Endothelial cell of umbilical vein (primary cell): Measurements from ENCODE around the gene GAL3ST3. TPM values are rescaled to one million over a fixed set of nuclear protein-coding genes. Genes with fewer than 3 reads are reported as not detected.

Experiments used
- BruUV-seq: library from RNA; stranded (reverse); fragments of 400-500 nt; replicated peaks from 2 replicates; lab custom pipeline; 2021; lab: Mats Ljungman, UMichigan
- CTCF ChIA-PET: fragments of 300-600, 350-600 bp; sonication (Branson Sonifier 250); formaldehyde crosslinking; loops from one replicate; lab custom pipeline; 2021; ENCODE audit warnings: antibody characterized with exemption, inconsistent platforms; lab: Charles Lee
- POLR2A ChIA-PET: fragments of 300-600, 350-600 bp; sonication (Branson Sonifier 250); formaldehyde crosslinking; loops from one replicate; lab custom pipeline; 2021; ENCODE audit warnings: antibody characterized with exemption, inconsistent platforms; lab: Charles Lee
- DNase-seq: peaks from one replicate; pipeline ENCODE4 v3.0.0-alpha.2; 2011; ENCODE audit warnings: low read depth, low spot score
- FAIRE-seq: peaks from 2 replicates; lab custom pipeline; 2011; peaks lifted over from hg19 to GRCh38; lab: Jason Lieb, UNC
- H2AFZ ChIP-seq: 2 replicates; pipeline ENCODE4 v1.6.0; 2012; ENCODE audit warnings: low read depth, low read length, control low read depth, inconsistent platforms
- H3K27ac ChIP-seq: 2 replicates; pipeline ENCODE4 v1.5.1; 2011; ENCODE audit warnings: low read depth, mild to moderate bottlenecking, control low read depth, low read length, moderate library complexity; ENCODE audit not compliant: insufficient read depth
- H3K27me3 ChIP-seq, 2 experiments: 2 replicates each; pipeline versions ENCODE4 v1.6.0 to v1.6.1; 2011; ENCODE audit warnings: low read length in 2 of 2, mixed read lengths in 1 of 2; ENCODE audit not compliant: control insufficient read depth in 2 of 2, insufficient read depth in 2 of 2
- H3K36me3 ChIP-seq, 2 experiments: 2 replicates in 1 of 2; 3 replicates in 1 of 2; pipeline ENCODE4 v1.5.1; 2011; ENCODE audit warnings: low read length in 2 of 2, mild to moderate bottlenecking in 1 of 2, moderate library complexity in 1 of 2; ENCODE audit not compliant: control insufficient read depth in 2 of 2, insufficient read depth in 2 of 2; ENCODE audit errors: extremely low read depth in 1 of 2
- H3K4me1 ChIP-seq: 3 replicates; pipeline ENCODE4 v1.5.1; 2011; ENCODE audit warnings: mild to moderate bottlenecking, low read length; ENCODE audit not compliant: control insufficient read depth, insufficient read depth; ENCODE audit errors: extremely low read depth
- H3K4me2 ChIP-seq: 2 replicates; pipeline ENCODE4 v1.6.1; 2011; ENCODE audit warnings: low read length, control low read depth, mixed read lengths; ENCODE audit not compliant: insufficient read depth
- H3K4me3 ChIP-seq, 3 experiments: fragments of 200-600 bp in 1 of 3; sonication (generic), shearing (Covaris generic) in 1 of 3; replicated peaks in 1 of 3; 2 replicates each; pipeline ENCODE4 v1.5.1; 2011 to 2016; ENCODE audit warnings: control low read depth in 3 of 3, low read length in 3 of 3, mild to moderate bottlenecking in 2 of 3, inconsistent platforms in 1 of 3, low read depth in 1 of 3, moderate library complexity in 1 of 3; ENCODE audit not compliant: insufficient read depth in 1 of 3
- H3K79me2 ChIP-seq: 2 replicates; pipeline ENCODE4 v1.6.0; 2012; ENCODE audit warnings: low read length, inconsistent platforms; ENCODE audit not compliant: control insufficient read depth, insufficient read depth
- H3K9ac ChIP-seq: replicated peaks from 2 replicates; pipeline ENCODE3; 2011; ENCODE audit warnings: low read length, control low read depth; ENCODE audit not compliant: insufficient read depth; ENCODE audit errors: extremely low read depth
- H3K9me1 ChIP-seq: replicated peaks from 3 replicates; pipeline ENCODE4 v1.6.0; 2011; ENCODE audit warnings: mild to moderate bottlenecking, low read length; ENCODE audit not compliant: control insufficient read depth, insufficient read depth; ENCODE audit errors: extremely low read depth
- H3K9me3 ChIP-seq: replicated peaks from 2 replicates; pipeline ENCODE4 v1.5.1; 2012; ENCODE audit warnings: low read length, inconsistent platforms; ENCODE audit not compliant: control insufficient read depth, insufficient read depth
- H4K20me1 ChIP-seq: replicated peaks from 2 replicates; pipeline ENCODE3; 2011; ENCODE audit warnings: mild to moderate bottlenecking, low read length; ENCODE audit not compliant: control insufficient read depth, insufficient read depth; ENCODE audit errors: extremely low read depth
- CTCF ChIP-seq, 2 donors: IDR thresholded peaks; 1 replicate in 1 of 2; 2 replicates in 1 of 2; pipeline ENCODE4 v1.5.1; 2011; ENCODE audit warnings: low read length in 2 of 2, mild to moderate bottlenecking in 2 of 2, moderate library complexity in 2 of 2, control low read depth in 1 of 2, inconsistent platforms in 1 of 2, low read depth in 1 of 2; ENCODE audit not compliant: insufficient read depth in 1 of 2; ENCODE audit errors: extremely low read depth in 1 of 2
- EZH2 ChIP-seq: IDR thresholded peaks from 2 replicates; pipeline ENCODE4 v1.6.1; 2012; ENCODE audit warnings: borderline replicate concordance, low read depth, mild to moderate bottlenecking, moderate library complexity, low read length, inconsistent platforms; ENCODE audit not compliant: severe bottlenecking
- FOS ChIP-seq: IDR thresholded peaks from 2 replicates; pipeline ENCODE4 v1.6.1; 2011; ENCODE audit warnings: mild to moderate bottlenecking, low read length, moderate library complexity, borderline replicate concordance; ENCODE audit not compliant: insufficient read depth
- GATA2 ChIP-seq: IDR thresholded peaks from 2 replicates; pipeline ENCODE4 v1.7.0; 2011; ENCODE audit warnings: low read depth, mild to moderate bottlenecking, moderate library complexity, mixed read lengths, low read length; ENCODE audit not compliant: insufficient read length, insufficient read depth
- JUN ChIP-seq: IDR thresholded peaks from 2 replicates; pipeline ENCODE4 v1.6.1; 2011; ENCODE audit warnings: borderline replicate concordance, low read depth; ENCODE audit not compliant: insufficient read length, insufficient read depth
- MAX ChIP-seq: IDR thresholded peaks from 2 replicates; pipeline ENCODE4 v1.6.1; 2011; ENCODE audit not compliant: insufficient read depth, insufficient read length
- MYC ChIP-seq: IDR thresholded peaks from one replicate; pipeline ENCODE4 v1.6.1; 2011; ENCODE audit warnings: mild to moderate bottlenecking, low read depth, low read length
- POLR2A ChIP-seq: IDR thresholded peaks from 2 replicates; pipeline ENCODE4 v1.6.1; 2012; ENCODE audit warnings: low read depth, mild to moderate bottlenecking, control low read depth, low read length
- POLR2AphosphoS5 ChIP-seq: IDR thresholded peaks from 2 replicates; pipeline ENCODE4 v1.6.1; 2012; ENCODE audit warnings: low read depth, mild to moderate bottlenecking, control low read depth, low read length, moderate library complexity; ENCODE audit not compliant: insufficient read depth
- dilution Hi-C: fragments of 300-500 bp; cut with MboI; formaldehyde crosslinking; loops from one replicate; pipeline ENCODE4 v1.15.0; 2019; ENCODE audit warnings: low sequenced_read_pairs; ENCODE audit not compliant: extremely low pct_ligation_motif_present
- intact Hi-C: fragments of 100-400 bp; cut with micrococcal nuclease; formaldehyde crosslinking; loops from one replicate; pipeline ENCODE4 v1.10.0; 2022
- polyA plus RNA-seq, 4 experiments: library from polyadenylated mRNA; depleted of rRNA in 3 of 4; stranded (reverse) in 3 of 4; unstranded in 1 of 4; fragments of >200 nt; gene quantifications; 2 replicates each; pipeline versions ENCODE4 v1.2.1 to v1.2.3, GENCODE V29; 2011 to 2012; ENCODE audit warnings: missing spikeins in 1 of 4
- total RNA-seq: library from RNA; stranded (reverse); gene quantifications from 2 replicates; pipeline ENCODE4 v1.2.3, GENCODE V29; 2021

Gene GAL3ST3
- total and polyA plus RNA-seq, 2 donors (not counting 3 experiments of a cell fraction or from before 2014, with no cell fraction given), result 0.15 TPM; not detected in 1

DNA sequence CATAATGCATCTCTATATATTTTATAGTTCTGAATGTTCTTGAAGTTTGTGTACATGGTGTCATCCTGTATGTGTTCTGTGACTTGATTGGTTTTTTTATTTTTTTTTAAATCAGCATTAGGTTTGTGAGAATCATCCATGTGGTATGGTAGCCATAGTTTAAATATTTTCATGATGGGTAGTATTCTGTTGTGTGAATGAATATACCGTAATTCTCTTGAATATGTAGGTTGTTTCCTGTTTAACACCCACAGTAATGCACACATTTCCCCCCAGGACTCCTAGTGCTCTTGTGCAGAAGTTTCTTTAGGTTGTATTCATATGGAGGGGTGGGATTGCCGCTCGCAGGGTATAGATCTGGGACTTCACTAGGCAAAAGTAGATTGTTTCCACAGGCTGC is 23.1 kb upstream of the GAL3ST3 start:
- Histone ChIP-seq H3K9me1 (no peaks in the 10 kb centered on the region), H3K9ac (peak overlapping the region; percentile 59), H2AFZ (no peak overlapping the region), H3K4me3 (no peak overlapping the region), H3K27ac (no peak overlapping the region), H3K36me3 (peaks cover 17% of the 10 kb centered on the region in 2 experiments), H4K20me1 (peaks cover 2% of the 10 kb centered on the region), H3K4me2 (peak overlapping the region; percentile 97), H3K9me3 (no peaks in the 10 kb centered on the region), H3K27me3 (no peaks in the 10 kb centered on the region), H3K4me1 (peaks cover 21% of the 10 kb centered on the region), H3K79me2 (peaks cover 35% of the 10 kb centered on the region)
- intact Hi-C loops (loop anchor here (5.0 kb wide), 1 partner anchor 40 kb away; no protein-coding TSS in a partner anchor), dilution Hi-C loops (no loop called here)
- no TSS peak for BruUV-seq
- FAIRE-seq (no peak), DNase-seq (no peak)
- ChIA-PET POLR2A (interaction anchor here (0.8 kb wide), 1 partner anchor 64 kb away, joined by 4 read pairs; no protein-coding TSS in a partner anchor), CTCF (interaction anchor here (1.5 to 5.6 kb wide), 2 partner anchors 55 to 63 kb away, joined by 5 to 85 read pairs; no protein-coding TSS in a partner anchor)
- TF ChIP-seq MYC (no peak), FOS (no peak), POLR2AphosphoS5 (no peak), GATA2 (no peak), CTCF (IDR thresholded peaks at IDR 0.05; ENCODE audit: extremely low read depth in 1 of 2, insufficient read depth in 1 of 2, low read depth in 1 of 2, low read length in 2 of 2) (no peak), JUN (no peak), EZH2 (no peak), POLR2A (no peak), MAX (no peak)
